Caco-2 (cell line): ENCODE measurements around the gene SMYD3. TPM values are rescaled to one million over a fixed set of nuclear protein-coding genes. Genes with fewer than 3 reads are reported as not detected.

Experiments
- BruUV-seq: library from RNA; stranded (reverse); fragments of 400-500 nt; replicated peaks from 2 replicates; lab custom pipeline; 2021; lab: Mats Ljungman, UMichigan
- CTCF ChIA-PET: fragments of 300-600 bp; sonication (Branson Sonifier 250); formaldehyde crosslinking; loops from one replicate; lab custom pipeline; 2022; ENCODE audit warnings: antibody characterized with exemption; lab: Charles Lee
- POLR2A ChIA-PET: fragments of 300-600 bp; sonication (Branson Sonifier 250); formaldehyde crosslinking; loops from one replicate; lab custom pipeline; 2022; ENCODE audit warnings: antibody characterized with exemption; lab: Charles Lee
- DNase-seq, 2 experiments: peaks; one replicate each; pipeline versions ENCODE4 v3.0.0 to v3.0.0-alpha.2; 2020 to 2022
- H3K27me3 ChIP-seq: replicated peaks from 2 replicates; pipeline ENCODE4 v1.6.0; 2011; ENCODE audit warnings: low read length; ENCODE audit not compliant: control insufficient read depth, insufficient read depth
- H3K36me3 ChIP-seq: 2 replicates; pipeline ENCODE4 v1.5.1; 2011; ENCODE audit warnings: low read length; ENCODE audit not compliant: control insufficient read depth, insufficient read depth
- H3K4me1 ChIP-seq: fragments of 250-450 bp; sonication (Bioruptor Pico); 2 replicates; pipeline ENCODE4 v1.5.1; 2020; ENCODE audit warnings: mild to moderate bottlenecking
- H3K4me3 ChIP-seq: 2 replicates; pipeline ENCODE4 v1.5.1; 2011; ENCODE audit warnings: low read depth, mild to moderate bottlenecking, control low read depth, low read length
- H3K9me3 ChIP-seq: fragments of 250-450 bp; sonication (Bioruptor Pico); 2 replicates; pipeline ENCODE4 v1.5.1; 2020; ENCODE audit warnings: mild to moderate bottlenecking, moderate library complexity
- H3K27ac Mint-ChIP-seq: one replicate; pipeline ENCODE4 v1.8.0; 2022; ENCODE audit warnings: mixed read lengths; ENCODE audit not compliant: unreplicated experiment
- H3K27me3 Mint-ChIP-seq: one replicate; pipeline ENCODE4 v1.8.0; 2022; ENCODE audit warnings: mixed read lengths; ENCODE audit not compliant: insufficient read depth, unreplicated experiment
- H3K36me3 Mint-ChIP-seq: one replicate; pipeline ENCODE4 v1.8.0; 2022; ENCODE audit warnings: mild to moderate bottlenecking, mixed read lengths; ENCODE audit not compliant: insufficient read depth, unreplicated experiment
- H3K4me1 Mint-ChIP-seq: one replicate; pipeline ENCODE4 v1.8.0; 2022; ENCODE audit warnings: low read depth, mixed read lengths; ENCODE audit not compliant: unreplicated experiment
- H3K4me3 Mint-ChIP-seq: one replicate; pipeline ENCODE4 v1.8.0; 2022; ENCODE audit warnings: mild to moderate bottlenecking, moderate library complexity, mixed read lengths; ENCODE audit not compliant: unreplicated experiment
- H3K9me3 Mint-ChIP-seq: one replicate; pipeline ENCODE4 v1.8.0; 2022; ENCODE audit warnings: mixed read lengths; ENCODE audit not compliant: unreplicated experiment
- CTCF ChIP-seq, 2 experiments: fragments of 200-600 bp in 1 of 2; IDR thresholded peaks; 1 replicate in 1 of 2; 2 replicates in 1 of 2; pipeline versions ENCODE4 v1.5.1 to v1.8.0; 2011 to 2022; ENCODE audit warnings: antibody characterized with exemption in 1 of 2, control low read depth in 1 of 2, inconsistent platforms in 1 of 2, low read depth in 1 of 2, low read length in 1 of 2, mild to moderate bottlenecking in 1 of 2, moderate library complexity in 1 of 2; ENCODE audit not compliant: insufficient read depth in 1 of 2, severe bottlenecking in 1 of 2, unreplicated experiment in 1 of 2
- intact Hi-C: fragments of 100-400 bp; cut with micrococcal nuclease; formaldehyde crosslinking; loops from one replicate; pipeline ENCODE4 v1.10.0; 2022; ENCODE audit not compliant: unreplicated experiment
- total RNA-seq: library from RNA; stranded (reverse); gene quantifications from 2 replicates; pipeline ENCODE4 v1.2.3, GENCODE V29; 2022

SMYD3 gene
- total RNA-seq, 1 experiment from 2014 or later = 33.0 TPM

DNA sequence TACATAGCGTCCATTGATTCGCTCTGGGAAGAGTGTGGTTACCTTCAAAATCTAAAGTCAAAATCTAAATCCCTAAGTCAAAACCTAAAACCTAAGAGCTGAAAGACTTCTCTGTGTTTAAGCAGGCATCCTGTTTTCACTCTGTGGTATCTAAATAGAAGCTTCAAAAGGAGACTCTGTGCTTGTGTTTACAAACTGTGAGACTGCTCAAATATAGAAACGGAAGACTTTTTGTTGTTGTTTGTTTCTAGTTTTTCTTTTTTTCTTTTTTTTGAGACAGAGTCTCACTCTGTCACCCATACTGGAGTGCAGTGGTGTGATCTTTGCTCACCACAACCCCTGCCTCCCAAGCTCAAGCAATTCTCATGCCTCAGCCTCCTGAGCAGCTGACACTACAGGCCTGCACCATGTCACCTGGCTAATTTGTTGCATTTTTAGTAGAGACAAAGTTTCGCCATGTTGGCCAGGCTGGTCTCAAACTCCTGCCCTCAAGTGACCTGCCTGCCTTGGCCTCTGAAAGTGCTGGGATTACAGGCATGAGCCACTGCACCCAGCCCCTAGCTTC, 425.9 kb downstream of the SMYD3 start:
- CTCF ChIA-PET = no interaction called here
- peaks cover 20% of the 10 kb centered on the region for H3K4me1 ChIP-seq
- no TSS peak for BruUV-seq
- no peaks in the 10 kb centered on the region for H3K27me3 ChIP-seq
- no peaks in the 10 kb centered on the region for H3K36me3 ChIP-seq
- no peaks in the 10 kb centered on the region for H3K27me3 Mint-ChIP-seq
- H3K4me1 Mint-ChIP-seq = peaks cover 16% of the 10 kb centered on the region
- no peaks in the 10 kb centered on the region for H3K36me3 Mint-ChIP-seq
- no peak overlapping the region for H3K4me3 Mint-ChIP-seq
- TF ChIP-seq CTCF (IDR thresholded peaks at IDR 0.05; ENCODE audit: insufficient read depth in 1 of 2, low read depth in 1 of 2, low read length in 1 of 2, severe bottlenecking in 1 of 2, unreplicated experiment in 1 of 2) = no peak
- intact Hi-C loops = no loop called here
- no peak overlapping the region for H3K27ac Mint-ChIP-seq
- POLR2A ChIA-PET = no interaction called here
- H3K9me3 Mint-ChIP-seq = peaks cover 10% of the 10 kb centered on the region
- no peak for DNase-seq
- H3K9me3 ChIP-seq = peaks cover 6% of the 10 kb centered on the region
- H3K4me3 ChIP-seq = no peak overlapping the region

DNA sequence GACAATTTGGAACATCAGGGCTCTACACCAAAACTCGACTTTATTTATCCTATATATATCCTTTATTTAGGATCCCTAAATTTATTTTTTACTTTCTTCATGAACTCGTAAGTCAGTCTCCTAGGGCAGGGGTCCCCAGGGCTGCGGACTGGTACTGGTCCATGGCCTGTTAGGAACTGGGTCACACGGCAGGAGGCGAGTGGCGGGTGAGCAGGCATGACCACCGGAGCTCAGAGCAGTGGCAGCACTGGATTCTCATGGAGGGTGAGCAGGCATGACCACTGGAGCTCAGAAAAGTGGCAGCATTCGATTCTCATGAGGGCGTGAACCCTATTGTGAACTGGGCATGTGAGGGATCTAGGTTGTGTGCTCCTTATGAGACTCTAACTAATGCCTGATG, 427.0 kb downstream of the SMYD3 start:
- Mint-ChIP-seq H3K27ac (no peak overlapping the region), H3K4me3 (no peak overlapping the region), H3K27me3 (no peaks in the 10 kb centered on the region), H3K36me3 (no peaks in the 10 kb centered on the region), H3K9me3 (peaks cover 10% of the 10 kb centered on the region), H3K4me1 (peaks cover 16% of the 10 kb centered on the region)
- CTCF ChIA-PET = no interaction called here
- H3K27me3 ChIP-seq = no peaks in the 10 kb centered on the region
- intact Hi-C loops = no loop called here
- H3K9me3 ChIP-seq = peaks cover 6% of the 10 kb centered on the region
- peaks cover 20% of the 10 kb centered on the region for H3K4me1 ChIP-seq
- no peak overlapping the region for H3K4me3 ChIP-seq
- DNase-seq = no peak
- POLR2A ChIA-PET = no interaction called here
- no TSS peak for BruUV-seq
- TF ChIP-seq CTCF (IDR thresholded peaks at IDR 0.05; ENCODE audit: insufficient read depth in 1 of 2, low read depth in 1 of 2, low read length in 1 of 2, severe bottlenecking in 1 of 2, unreplicated experiment in 1 of 2) = no peak
- H3K36me3 ChIP-seq = no peaks in the 10 kb centered on the region

GRCh38 chr1:246078888-246079252, 428.2 kb downstream of the SMYD3 start:
- Mint-ChIP-seq H3K4me3 (no peak overlapping the region), H3K27me3 (no peaks in the 10 kb centered on the region), H3K9me3 (peaks cover 10% of the 10 kb centered on the region), H3K36me3 (no peaks in the 10 kb centered on the region), H3K27ac (no peak overlapping the region), H3K4me1 (peaks cover 16% of the 10 kb centered on the region)
- CTCF ChIA-PET = no interaction called here
- Histone ChIP-seq H3K27me3 (no peaks in the 10 kb centered on the region), H3K4me1 (peaks cover 15% of the 10 kb centered on the region), H3K36me3 (no peaks in the 10 kb centered on the region), H3K9me3 (peaks cover 6% of the 10 kb centered on the region), H3K4me3 (no peak overlapping the region)
- intact Hi-C loops = no loop called here
- DNase-seq = no peak
- no TSS peak for BruUV-seq
- TF ChIP-seq CTCF (IDR thresholded peaks at IDR 0.05; ENCODE audit: insufficient read depth in 1 of 2, low read depth in 1 of 2, low read length in 1 of 2, severe bottlenecking in 1 of 2, unreplicated experiment in 1 of 2) = no peak
- POLR2A ChIA-PET = no interaction called here
